ENCODE data around the gene GPR32. TPM values are rescaled to one million over a fixed set of nuclear protein-coding genes. Genes with fewer than 3 reads are reported as not detected.

Gene GPR32
- total and polyA plus RNA-seq, 2 donors from 2014 or later, result not detected

- TF ChIP-seq, protein P1, sequence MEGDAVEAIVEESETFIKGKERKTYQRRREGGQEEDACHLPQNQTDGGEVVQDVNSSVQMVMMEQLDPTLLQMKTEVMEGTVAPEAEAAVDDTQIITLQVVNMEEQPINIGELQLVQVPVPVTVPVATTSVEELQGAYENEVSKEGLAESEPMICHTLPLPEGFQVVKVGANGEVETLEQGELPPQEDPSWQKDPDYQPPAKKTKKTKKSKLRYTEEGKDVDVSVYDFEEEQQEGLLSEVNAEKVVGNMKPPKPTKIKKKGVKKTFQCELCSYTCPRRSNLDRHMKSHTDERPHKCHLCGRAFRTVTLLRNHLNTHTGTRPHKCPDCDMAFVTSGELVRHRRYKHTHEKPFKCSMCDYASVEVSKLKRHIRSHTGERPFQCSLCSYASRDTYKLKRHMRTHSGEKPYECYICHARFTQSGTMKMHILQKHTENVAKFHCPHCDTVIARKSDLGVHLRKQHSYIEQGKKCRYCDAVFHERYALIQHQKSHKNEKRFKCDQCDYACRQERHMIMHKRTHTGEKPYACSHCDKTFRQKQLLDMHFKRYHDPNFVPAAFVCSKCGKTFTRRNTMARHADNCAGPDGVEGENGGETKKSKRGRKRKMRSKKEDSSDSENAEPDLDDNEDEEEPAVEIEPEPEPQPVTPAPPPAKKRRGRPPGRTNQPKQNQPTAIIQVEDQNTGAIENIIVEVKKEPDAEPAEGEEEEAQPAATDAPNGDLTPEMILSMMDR (IDR thresholded peaks at IDR 0.05; ENCODE audit: borderline replicate concordance, extremely low read depth, insufficient read depth), result no peak
- FAIRE-seq (no peak), DNase-seq (peak in 3 of 5 donors; percentile 28 to 63 (median 31))
- Histone ChIP-seq H3K27ac (ENCODE audit: low read depth in 2 of 2, low read length in 2 of 2) (no peak overlapping the region), H3K4me1 (ENCODE audit: control insufficient read depth in 2 of 3, insufficient read depth in 2 of 3, low read depth in 1 of 3, low read length in 3 of 3) (peaks cover 0 to 3% (median 0%) of the 10 kb centered on the region in 3 donors), H3K27me3 (ENCODE audit: control insufficient read depth, insufficient read depth, low read length) (no peaks in the 10 kb centered on the region), H3K9ac (ENCODE audit: low read length in 3 of 3) (no peak overlapping the region), H3K4me3 (ENCODE audit: low read length in 3 of 3) (no peak overlapping the region), H3K36me3 (ENCODE audit: control insufficient read depth in 2 of 3, insufficient read depth in 3 of 3, low read length in 3 of 3) (peaks cover 0 to 10% (median 6%) of the 10 kb centered on the region in 3 donors), H3K9me3 (ENCODE audit: control insufficient read depth in 2 of 3, insufficient read depth in 1 of 3, low read length in 3 of 3) (no peaks in the 10 kb centered on the region)
- intact Hi-C loops (cut with DNase I), result no loop called here
Measured at GRCh38 chr19:50794074-50794875, 24.0 kb downstream of the GPR32 start.

- Histone ChIP-seq H3K4me1 (ENCODE audit: control insufficient read depth in 2 of 3, insufficient read depth in 2 of 3, low read depth in 1 of 3, low read length in 3 of 3) (peaks cover 0 to 3% (median 0%) of the 10 kb centered on the region in 3 donors), H3K9me3 (ENCODE audit: control insufficient read depth in 2 of 3, insufficient read depth in 1 of 3, low read length in 3 of 3) (no peaks in the 10 kb centered on the region), H3K27me3 (ENCODE audit: control insufficient read depth, insufficient read depth, low read length) (no peaks in the 10 kb centered on the region), H3K4me3 (ENCODE audit: low read length in 3 of 3) (no peak overlapping the region), H3K9ac (ENCODE audit: low read length in 3 of 3) (no peak overlapping the region), H3K36me3 (ENCODE audit: control insufficient read depth in 2 of 3, insufficient read depth in 3 of 3, low read length in 3 of 3) (peaks cover 0 to 10% (median 6%) of the 10 kb centered on the region in 3 donors), H3K27ac (ENCODE audit: low read depth in 2 of 2, low read length in 2 of 2) (no peak overlapping the region)
- intact Hi-C loops (cut with DNase I), result no loop called here
- DNase-seq (peak in 1 of 5 donors; percentile 42), FAIRE-seq (no peak)
- TF ChIP-seq, protein P1 (IDR thresholded peaks at IDR 0.05; ENCODE audit: borderline replicate concordance, extremely low read depth, insufficient read depth), result no peak
Measured at GRCh38 chr19:50794876-50795663, 24.8 kb downstream of the GPR32 start.

DNA sequence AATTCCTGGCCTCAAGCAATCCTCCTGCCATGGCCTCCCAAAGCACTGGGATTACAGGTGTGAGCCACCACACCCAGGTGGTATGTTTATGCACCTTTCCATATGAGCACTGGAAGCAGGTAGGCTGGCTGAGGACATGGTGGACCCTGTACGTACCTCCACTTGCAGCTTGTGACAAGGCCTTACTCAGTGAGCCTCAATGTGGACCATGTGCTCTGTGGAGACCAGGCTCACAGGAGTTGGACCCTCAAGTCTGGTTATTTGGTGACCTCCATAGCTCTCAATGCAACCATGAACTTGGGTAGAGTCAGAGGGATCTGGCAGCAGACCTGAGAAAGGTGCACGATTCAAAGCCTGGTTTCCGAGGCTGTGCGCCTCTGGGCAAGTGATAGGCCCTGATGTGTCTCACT, 25.4 kb downstream of the GPR32 start:
- no peak overlapping the region for H3K4me3 ChIP-seq (ENCODE audit: low read length in 3 of 3)
- H3K9ac ChIP-seq (ENCODE audit: low read length in 3 of 3), result no peak overlapping the region
- H3K27me3 ChIP-seq (ENCODE audit: control insufficient read depth, insufficient read depth, low read length), result no peaks in the 10 kb centered on the region
- TF ChIP-seq, protein P1 (IDR thresholded peaks at IDR 0.05; ENCODE audit: borderline replicate concordance, extremely low read depth, insufficient read depth), result no peak
- H3K9me3 ChIP-seq (ENCODE audit: control insufficient read depth in 2 of 3, insufficient read depth in 1 of 3, low read length in 3 of 3), result no peaks in the 10 kb centered on the region
- intact Hi-C loops (cut with DNase I), result no loop called here
- no peak for FAIRE-seq
- peaks cover 0 to 3% (median 0%) of the 10 kb centered on the region in 3 donors for H3K4me1 ChIP-seq (ENCODE audit: control insufficient read depth in 2 of 3, insufficient read depth in 2 of 3, low read depth in 1 of 3, low read length in 3 of 3)
- peaks cover 0 to 10% (median 6%) of the 10 kb centered on the region in 3 donors for H3K36me3 ChIP-seq (ENCODE audit: control insufficient read depth in 2 of 3, insufficient read depth in 3 of 3, low read length in 3 of 3)
- H3K27ac ChIP-seq (ENCODE audit: low read depth in 2 of 2, low read length in 2 of 2), result no peak overlapping the region
- no peak for DNase-seq
